Right lobe of liver (tissue), 4 donors: ENCODE measurements around the gene AMACR.

Experiments used
- POLR2A ChIP-seq: fragments of 450-650 bp; IDR thresholded peaks from one replicate; pipeline ENCODE4 v1.6.1; 2017; ENCODE audit warnings: antibody characterized with exemption, mild to moderate bottlenecking
- TF ChIP-seq, protein P1 (sequence below), 4 donors: fragments of 200-600 bp in 3 of 4; fragments of 450-650 bp in 1 of 4; IDR thresholded peaks; one replicate each; pipeline versions ENCODE4 v1.5.1 to v1.8.0; 2016 to 2022; ENCODE audit warnings: antibody characterized with exemption in 4 of 4, mild to moderate bottlenecking in 2 of 4
- donor health status: DM: no; HTN: no; CAD: no.
- donor health status: DM: no; HTN: no; CAD: no.
- donor health status: DM: no; HTN: yes; CAD: no.

DNA sequence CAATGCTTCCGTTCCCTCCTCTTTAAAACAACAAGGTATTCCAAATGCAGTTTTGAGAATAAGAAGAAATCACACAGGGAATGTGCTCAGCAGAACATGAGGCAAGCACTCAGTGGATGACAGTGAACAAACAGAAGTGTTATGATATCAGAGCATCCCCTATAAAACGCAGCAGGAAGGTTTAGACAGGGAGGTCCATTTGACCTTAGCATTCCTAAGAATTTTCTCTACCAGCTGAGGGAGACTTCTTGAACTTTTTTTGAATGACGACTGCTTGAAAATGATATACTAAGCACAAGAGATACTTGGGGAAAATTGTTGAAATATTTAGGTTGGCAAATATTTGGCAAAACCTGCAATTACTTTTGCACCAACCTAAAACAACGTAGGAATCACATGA is 3.9 kb downstream of the AMACR start:
- TF ChIP-seq, protein P1, sequence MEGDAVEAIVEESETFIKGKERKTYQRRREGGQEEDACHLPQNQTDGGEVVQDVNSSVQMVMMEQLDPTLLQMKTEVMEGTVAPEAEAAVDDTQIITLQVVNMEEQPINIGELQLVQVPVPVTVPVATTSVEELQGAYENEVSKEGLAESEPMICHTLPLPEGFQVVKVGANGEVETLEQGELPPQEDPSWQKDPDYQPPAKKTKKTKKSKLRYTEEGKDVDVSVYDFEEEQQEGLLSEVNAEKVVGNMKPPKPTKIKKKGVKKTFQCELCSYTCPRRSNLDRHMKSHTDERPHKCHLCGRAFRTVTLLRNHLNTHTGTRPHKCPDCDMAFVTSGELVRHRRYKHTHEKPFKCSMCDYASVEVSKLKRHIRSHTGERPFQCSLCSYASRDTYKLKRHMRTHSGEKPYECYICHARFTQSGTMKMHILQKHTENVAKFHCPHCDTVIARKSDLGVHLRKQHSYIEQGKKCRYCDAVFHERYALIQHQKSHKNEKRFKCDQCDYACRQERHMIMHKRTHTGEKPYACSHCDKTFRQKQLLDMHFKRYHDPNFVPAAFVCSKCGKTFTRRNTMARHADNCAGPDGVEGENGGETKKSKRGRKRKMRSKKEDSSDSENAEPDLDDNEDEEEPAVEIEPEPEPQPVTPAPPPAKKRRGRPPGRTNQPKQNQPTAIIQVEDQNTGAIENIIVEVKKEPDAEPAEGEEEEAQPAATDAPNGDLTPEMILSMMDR (IDR thresholded peaks at IDR 0.05), result no peak
- TF ChIP-seq POLR2A, result no peak
